K562 (cell line): ENCODE results near the gene TF. TPM values are rescaled to one million over a fixed set of nuclear protein-coding genes. Genes with fewer than 3 reads are reported as not detected.

Experiments used
- ATAC-seq: fragments of 200-7000 bp; cut with Tn5 transposase; 3 replicates; pipeline ENCODE4 v1.9.1; 2020; ENCODE audit warnings: moderate library complexity
- BruUV-seq: library from RNA; stranded (reverse); fragments of 400-500 nt; replicated peaks from 2 replicates; lab custom pipeline; 2021; lab: Mats Ljungman, UMichigan
- CTCF ChIA-PET: fragments of 300-600 bp; formaldehyde crosslinking; extraction: SDS; loops from one replicate; lab custom pipeline; 2021; ENCODE audit warnings: low intra/inter-chr PET ratio; lab: Yijun Ruan, JAX
- POLR2A ChIA-PET: fragments of 300-600, 350-650 bp; sonication (Branson Sonifier 250); formaldehyde crosslinking; extraction: SDS; loops from one replicate; lab custom pipeline; 2021; ENCODE audit warnings: antibody characterized with exemption, inconsistent platforms; lab: Yijun Ruan, JAX
- DNase-seq, 4 experiments: peaks; one replicate each; pipeline versions ENCODE4 v3.0.0 to v3.0.0-alpha.2; 2011 to 2018; ENCODE audit warnings: low spot score in 3 of 4, mixed read lengths in 3 of 4; ENCODE audit errors: extremely low read depth in 1 of 4
- FAIRE-seq: peaks from 2 replicates; lab custom pipeline; 2011; peaks lifted over from hg19 to GRCh38; lab: Jason Lieb, UNC
- H2AFZ ChIP-seq: 2 replicates; pipeline ENCODE4 v1.6.0; 2011; ENCODE audit warnings: low read depth, low read length, control low read depth, inconsistent platforms
- H3K27ac ChIP-seq: fragments of 200-600 bp; 3 replicates; pipeline ENCODE4 v1.8.0; 2011; ENCODE audit warnings: low read depth, mild to moderate bottlenecking, control low read depth, inconsistent platforms, low read length, moderate library complexity, mixed read lengths; ENCODE audit errors: extremely low read depth
- H3K27me3 ChIP-seq, 2 experiments: fragments of 300-600 bp in 1 of 2; 2 replicates in 1 of 2; 3 replicates in 1 of 2; pipeline versions ENCODE4 v1.6.0 to v1.8.0; 2011; ENCODE audit warnings: inconsistent platforms in 2 of 2, low read length in 2 of 2, mild to moderate bottlenecking in 1 of 2, mixed read lengths in 1 of 2, moderate library complexity in 1 of 2; ENCODE audit not compliant: control insufficient read depth in 2 of 2, insufficient read depth in 2 of 2
- H3K36me3 ChIP-seq: fragments of 300-600 bp; 3 replicates; pipeline ENCODE4 v1.8.0; 2011; ENCODE audit warnings: mild to moderate bottlenecking, low read length, inconsistent platforms; ENCODE audit not compliant: control insufficient read depth, insufficient read depth
- H3K4me1 ChIP-seq, 2 experiments: fragments of 200-600 bp in 1 of 2; replicated peaks in 1 of 2; 2 replicates in 1 of 2; 3 replicates in 1 of 2; pipeline versions ENCODE4 v1.5.1 to v1.8.0; 2011; ENCODE audit warnings: inconsistent platforms in 2 of 2, low read length in 2 of 2, mild to moderate bottlenecking in 1 of 2, mixed read lengths in 1 of 2, moderate library complexity in 1 of 2; ENCODE audit not compliant: control insufficient read depth in 2 of 2, insufficient read depth in 2 of 2
- H3K4me2 ChIP-seq: 2 replicates; pipeline ENCODE4 v1.6.1; 2011; ENCODE audit warnings: low read length, control low read depth, inconsistent platforms, mixed read lengths; ENCODE audit not compliant: insufficient read depth
- H3K4me3 ChIP-seq: fragments of 200-600 bp; sonication (generic), shearing (Covaris generic); 2 replicates; pipeline ENCODE4 v1.5.1; 2016; ENCODE audit warnings: control low read depth, inconsistent platforms
- H3K79me2 ChIP-seq: fragments of 200-600 bp; 3 replicates; pipeline ENCODE4 v1.8.0; 2011; ENCODE audit warnings: low read length, inconsistent platforms; ENCODE audit not compliant: control insufficient read depth, insufficient read depth
- H3K9ac ChIP-seq, 2 experiments: 2 replicates each; pipeline versions ENCODE4 v1.6.0 to v1.6.1; 2011; ENCODE audit warnings: low read depth in 2 of 2, low read length in 2 of 2, control low read depth in 1 of 2, inconsistent platforms in 1 of 2, mild to moderate bottlenecking in 1 of 2, mixed read lengths in 1 of 2; ENCODE audit not compliant: insufficient read depth in 1 of 2
- H3K9me1 ChIP-seq: one replicate; pipeline ENCODE4 v1.6.0; 2011; ENCODE audit warnings: inconsistent platforms, mild to moderate bottlenecking, low read length, moderate library complexity; ENCODE audit not compliant: control insufficient read depth, insufficient read depth
- H3K9me3 ChIP-seq: replicated peaks from 2 replicates; pipeline ENCODE4 v1.5.1; 2011; ENCODE audit warnings: low read depth, low read length, inconsistent platforms; ENCODE audit not compliant: control insufficient read depth, insufficient read depth
- H4K20me1 ChIP-seq: replicated peaks from 2 replicates; pipeline ENCODE4 v1.6.1; 2011; ENCODE audit warnings: low read length, inconsistent platforms, mixed read lengths; ENCODE audit not compliant: control insufficient read depth, insufficient read depth
- ESRRA ChIP-seq: fragments of 450-650 bp; IDR thresholded peaks from 2 replicates; pipeline ENCODE4 v1.6.1; 2014; ENCODE audit warnings: low read depth, mild to moderate bottlenecking, moderate library complexity, borderline replicate concordance
- KAT8 ChIP-seq: fragments of 450-650 bp; IDR thresholded peaks from 2 replicates; pipeline ENCODE4 v1.6.1; 2016; ENCODE audit warnings: low read depth, mild to moderate bottlenecking
- RFX1 ChIP-seq: fragments of 450-650 bp; IDR thresholded peaks from 2 replicates; pipeline ENCODE4 v1.6.1; 2016; ENCODE audit warnings: mild to moderate bottlenecking, moderate library complexity
- whole genome bisulfite sequencing: fragments of 100-300 bp; shearing (Covaris generic); methylation state at CpG from one replicate; pipeline ENCODE4 v1.1.6; 2016; ENCODE audit warnings: low coverage, mixed read lengths; ENCODE audit not compliant: insufficient coverage; ENCODE audit errors: missing lambda C conversion rate; 5-methylcytosine and 5-hydroxymethylcytosine counted together
- in situ Hi-C: fragments of 300-500 bp; cut with MboI; formaldehyde crosslinking; loops from 4 replicates; pipeline ENCODE4 v1.15.0; 2018; ENCODE audit warnings: inconsistent platforms, mixed read lengths
- intact Hi-C: fragments of 100-400 bp; cut with micrococcal nuclease; formaldehyde crosslinking; loops from 2 replicates; pipeline ENCODE4 v1.14.2; 2022
- polyA plus RNA-seq, 8 experiments: library from polyadenylated mRNA; depleted of rRNA in 4 of 8; stranded (reverse) in 5 of 8; unstranded in 3 of 8; fragments of >200 nt; fragmentation: Nextera tagmentation in 2 of 8; fragmentation: Illumina TruSeq in 1 of 8; extraction: Ambion mirVana in 2 of 8; extraction: Trizol in 1 of 8; gene quantifications; 2 replicates each; pipeline versions ENCODE4 v1.2.1 to v1.2.3, GENCODE V29; 2011 to 2014; ENCODE audit warnings: inconsistent platforms in 1 of 8, missing spikeins in 1 of 8
- total RNA-seq, 7 experiments: library from RNA; depleted of rRNA in 6 of 7; stranded (reverse); fragments of >200 nt in 6 of 7; fragmentation: Illumina TruSeq in 2 of 7; extraction: Trizol in 2 of 7; gene quantifications; 2 replicates each; pipeline versions ENCODE4 v1.2.1 to v1.2.3, GENCODE V29; 2011 to 2021; ENCODE audit warnings: low replicate concordance in 1 of 7
- TF ChIP-seq, protein P1 (sequence below), 3 experiments: fragments of 200-800 bp in 1 of 3; fragments of 250-450 bp in 1 of 3; fragments of 450-650 bp in 1 of 3; sonication (Bioruptor Pico) in 1 of 3; sonication (Bioruptor generic) in 1 of 3; formaldehyde crosslinking in 1 of 3; IDR thresholded peaks; 2 replicates each; pipeline versions ENCODE4 v1.6.1 to v1.8.0; 2016 to 2022; ENCODE audit warnings: mild to moderate bottlenecking in 2 of 3, missing genetic modification characterization in 2 of 3, missing compliant biosample characterization in 1 of 3, moderate library complexity in 1 of 3

The TF gene
- total and polyA plus RNA-seq, 9 of the 15 experiments (the other 6 are each of a cell fraction or from before 2014, with no cell fraction given), result 0.09 to 9.2 (median 3.1) TPM

DNA sequence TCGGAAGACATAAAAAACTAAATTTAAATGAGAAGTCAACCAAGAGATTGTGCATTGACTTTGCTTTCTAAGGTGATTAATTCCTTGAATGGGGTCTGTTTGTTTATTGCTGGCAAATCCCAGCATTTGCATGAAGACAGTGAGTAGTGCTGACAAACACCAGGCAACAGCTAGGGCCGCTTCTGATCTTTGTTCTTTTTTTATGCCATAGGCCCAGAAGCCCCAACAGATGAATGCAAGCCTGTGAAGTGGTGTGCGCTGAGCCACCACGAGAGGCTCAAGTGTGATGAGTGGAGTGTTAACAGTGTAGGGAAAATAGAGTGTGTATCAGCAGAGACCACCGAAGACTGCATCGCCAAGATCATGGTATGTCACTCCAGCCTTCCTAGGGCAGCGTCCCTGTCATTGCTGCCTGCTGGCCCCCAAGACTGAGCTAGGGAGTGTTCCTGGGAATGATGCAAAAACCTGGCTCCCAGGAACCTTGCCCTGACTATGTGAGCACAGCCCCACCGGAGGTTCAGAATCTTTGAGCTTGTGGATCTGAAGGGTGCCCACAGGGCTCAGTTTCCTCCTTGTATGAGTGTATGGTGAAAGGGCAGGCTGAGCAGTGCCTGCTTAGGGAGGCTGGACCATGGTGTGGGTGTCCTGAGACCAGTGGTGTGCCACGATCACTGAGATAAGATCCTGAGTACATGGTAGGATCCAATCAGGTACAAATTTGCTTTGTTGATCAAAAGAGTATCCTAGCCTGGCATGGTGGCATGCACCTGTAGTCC lies 13.0 kb downstream of the TF start:
- no peak for FAIRE-seq
- no peak overlapping the region for H3K4me3 ChIP-seq
- 27% methylated on average over 9 of the region's 9 CpGs for WGBS
- no peaks in the 10 kb centered on the region for H3K79me2 ChIP-seq
- H3K4me2 ChIP-seq, result no peak overlapping the region
- no peaks in the 10 kb centered on the region for H3K9me3 ChIP-seq
- BruUV-seq, result no TSS peak
- no peak for DNase-seq
- intact Hi-C loops (no loop called here), in situ Hi-C loops (no loop called here)
- no peak overlapping the region for H2AFZ ChIP-seq
- no peaks in the 10 kb centered on the region for H4K20me1 ChIP-seq
- no peaks in the 10 kb centered on the region for H3K36me3 ChIP-seq
- ChIA-PET CTCF (no interaction called here), POLR2A (interaction anchor here (0.7 kb wide), 1 partner anchor 17 kb away, joined by 3 read pairs; no protein-coding TSS in a partner anchor)
- no peak overlapping the region for H3K9ac ChIP-seq
- H3K9me1 ChIP-seq, result peaks cover 4% of the 10 kb centered on the region
- ATAC-seq, result no peak
- peaks cover 0 to 12% of the 10 kb centered on the region in 2 experiments; a peak in 2 of 5 replicates for H3K27me3 ChIP-seq
- TF ChIP-seq, protein P1, sequence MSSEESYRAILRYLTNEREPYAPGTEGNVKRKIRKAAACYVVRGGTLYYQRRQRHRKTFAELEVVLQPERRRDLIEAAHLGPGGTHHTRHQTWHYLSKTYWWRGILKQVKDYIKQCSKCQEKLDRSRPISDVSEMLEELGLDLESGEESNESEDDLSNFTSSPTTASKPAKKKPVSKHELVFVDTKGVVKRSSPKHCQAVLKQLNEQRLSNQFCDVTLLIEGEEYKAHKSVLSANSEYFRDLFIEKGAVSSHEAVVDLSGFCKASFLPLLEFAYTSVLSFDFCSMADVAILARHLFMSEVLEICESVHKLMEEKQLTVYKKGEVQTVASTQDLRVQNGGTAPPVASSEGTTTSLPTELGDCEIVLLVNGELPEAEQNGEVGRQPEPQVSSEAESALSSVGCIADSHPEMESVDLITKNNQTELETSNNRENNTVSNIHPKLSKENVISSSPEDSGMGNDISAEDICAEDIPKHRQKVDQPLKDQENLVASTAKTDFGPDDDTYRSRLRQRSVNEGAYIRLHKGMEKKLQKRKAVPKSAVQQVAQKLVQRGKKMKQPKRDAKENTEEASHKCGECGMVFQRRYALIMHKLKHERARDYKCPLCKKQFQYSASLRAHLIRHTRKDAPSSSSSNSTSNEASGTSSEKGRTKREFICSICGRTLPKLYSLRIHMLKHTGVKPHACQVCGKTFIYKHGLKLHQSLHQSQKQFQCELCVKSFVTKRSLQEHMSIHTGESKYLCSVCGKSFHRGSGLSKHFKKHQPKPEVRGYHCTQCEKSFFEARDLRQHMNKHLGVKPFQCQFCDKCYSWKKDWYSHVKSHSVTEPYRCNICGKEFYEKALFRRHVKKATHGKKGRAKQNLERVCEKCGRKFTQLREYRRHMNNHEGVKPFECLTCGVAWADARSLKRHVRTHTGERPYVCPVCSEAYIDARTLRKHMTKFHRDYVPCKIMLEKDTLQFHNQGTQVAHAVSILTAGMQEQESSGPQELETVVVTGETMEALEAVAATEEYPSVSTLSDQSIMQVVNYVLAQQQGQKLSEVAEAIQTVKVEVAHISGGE (CRISPR knock-in tag; IDR thresholded peaks at IDR 0.05), result no peak
- TF ChIP-seq RFX1 (no peak), KAT8 (no peak), ESRRA (no peak)
- peaks cover 11 to 14% of the 10 kb centered on the region in 2 experiments; a peak in 4 of 5 replicates for H3K4me1 ChIP-seq
- H3K27ac ChIP-seq, result no peak overlapping the region
